ENCODE measurements around the gene PDE10A.

Gene PDE10A

DNA sequence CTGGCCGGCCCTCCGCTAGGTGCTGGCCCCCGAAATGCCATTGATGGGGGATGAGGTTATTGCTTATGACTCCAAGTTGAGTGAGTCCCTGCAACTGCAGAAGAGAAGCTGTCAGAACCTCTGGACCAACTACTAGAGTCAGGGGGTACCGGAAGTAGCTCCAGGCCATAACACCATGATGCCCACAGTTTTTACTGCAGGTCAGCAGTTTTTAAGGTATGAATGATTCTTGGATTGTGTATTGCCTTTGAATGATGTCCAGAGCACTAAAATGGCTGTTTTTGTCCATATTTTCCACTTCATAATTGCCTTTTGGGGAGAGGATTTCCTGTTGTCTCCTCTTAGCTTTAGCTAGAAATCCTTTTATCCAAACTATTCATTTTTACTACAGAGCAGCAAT lies 148.4 kb downstream of the PDE10A start:
- Histone ChIP-seq H3K4me3 (ENCODE audit: insufficient read depth in 1 of 2, low read depth in 1 of 2, low read length in 2 of 2) (no peak overlapping the region), H2AFZ (ENCODE audit: low read depth, low read length) (no peak overlapping the region), H3K4me1 (ENCODE audit: control insufficient read depth, insufficient read depth, low read depth, low read length) (peaks cover 2% of the 10 kb centered on the region), H2BK120ac (ENCODE audit: low read depth, low read length) (no peak overlapping the region), H2AK5ac (ENCODE audit: low read length, severe bottlenecking) (no peak overlapping the region), H2BK15ac (ENCODE audit: low read depth, poor library complexity, severe bottlenecking) (no peak overlapping the region), H2BK12ac (ENCODE audit: low read length in 2 of 2) (no peak overlapping the region), H3K23ac (ENCODE audit: low read length in 2 of 2) (no peak overlapping the region), H2BK5ac (ENCODE audit: low read depth, low read length, poor library complexity, severe bottlenecking) (no peak overlapping the region), H4K91ac (ENCODE audit: low read length) (no peak overlapping the region), H3K27me3 (ENCODE audit: control insufficient read depth in 1 of 2, insufficient read depth in 1 of 2, low read length in 2 of 2) (no peaks in the 10 kb centered on the region), H3K4ac (ENCODE audit: low read depth in 1 of 2, low read length in 2 of 2) (no peak overlapping the region), H4K8ac (ENCODE audit: low read length) (no peak overlapping the region), H3K18ac (ENCODE audit: low read depth in 1 of 2, low read length in 2 of 2) (no peak overlapping the region), H3K9me3 (ENCODE audit: control insufficient read depth, low read length) (no peaks in the 10 kb centered on the region), H3K9ac (ENCODE audit: low read length) (no peak overlapping the region), H3K27ac (ENCODE audit: low read length, poor library complexity, severe bottlenecking) (no peak overlapping the region), H3K14ac (ENCODE audit: low read length in 2 of 2) (no peak overlapping the region), H3K36me3 (ENCODE audit: control insufficient read depth in 1 of 2, insufficient read depth in 2 of 2, low read depth in 1 of 2, low read length in 2 of 2) (no peaks in the 10 kb centered on the region), H3K79me1 (replicated peaks; ENCODE audit: low read length, poor library complexity, severe bottlenecking) (peaks cover 11% of the 10 kb centered on the region), H3K4me2 (ENCODE audit: low read length, poor library complexity, severe bottlenecking) (no peak overlapping the region)
- 96% methylated on average over 4 of the region's 4 CpGs for WGBS
- DNase-seq, result no peak

GRCh38 chr6:165511807-165512206 lies 151.2 kb downstream of the PDE10A start:
- H2BK15ac ChIP-seq (ENCODE audit: low read depth, poor library complexity, severe bottlenecking), result no peak overlapping the region
- H3K9ac ChIP-seq (ENCODE audit: low read length), result no peak overlapping the region
- no peak overlapping the region for H2BK12ac ChIP-seq (ENCODE audit: low read length in 2 of 2)
- no peak overlapping the region for H3K27ac ChIP-seq (ENCODE audit: low read length, poor library complexity, severe bottlenecking)
- no peak overlapping the region for H2BK5ac ChIP-seq (ENCODE audit: low read depth, low read length, poor library complexity, severe bottlenecking)
- no peak overlapping the region for H2BK120ac ChIP-seq (ENCODE audit: low read depth, low read length)
- H3K4me1 ChIP-seq (ENCODE audit: control insufficient read depth, insufficient read depth, low read depth, low read length), result no peaks in the 10 kb centered on the region
- H3K27me3 ChIP-seq (ENCODE audit: control insufficient read depth in 1 of 2, insufficient read depth in 1 of 2, low read length in 2 of 2), result no peaks in the 10 kb centered on the region
- H3K4me3 ChIP-seq (ENCODE audit: insufficient read depth in 1 of 2, low read depth in 1 of 2, low read length in 2 of 2), result no peak overlapping the region
- H3K36me3 ChIP-seq (ENCODE audit: control insufficient read depth in 1 of 2, insufficient read depth in 2 of 2, low read depth in 1 of 2, low read length in 2 of 2), result no peaks in the 10 kb centered on the region
- H3K23ac ChIP-seq (ENCODE audit: low read length in 2 of 2), result no peak overlapping the region
- H4K91ac ChIP-seq (ENCODE audit: low read length), result no peak overlapping the region
- H3K79me1 ChIP-seq (replicated peaks; ENCODE audit: low read length, poor library complexity, severe bottlenecking), result peaks cover 14% of the 10 kb centered on the region
- DNase-seq, result no peak
- H3K4me2 ChIP-seq (ENCODE audit: low read length, poor library complexity, severe bottlenecking), result no peak overlapping the region
- no peak overlapping the region for H2AFZ ChIP-seq (ENCODE audit: low read depth, low read length)
- H3K9me3 ChIP-seq (ENCODE audit: control insufficient read depth, low read length), result no peaks in the 10 kb centered on the region
- no peak overlapping the region for H3K4ac ChIP-seq (ENCODE audit: low read depth in 1 of 2, low read length in 2 of 2)
- no peak overlapping the region for H2AK5ac ChIP-seq (ENCODE audit: low read length, severe bottlenecking)
- no peak overlapping the region for H4K8ac ChIP-seq (ENCODE audit: low read length)
- no peak overlapping the region for H3K18ac ChIP-seq (ENCODE audit: low read depth in 1 of 2, low read length in 2 of 2)
- H3K14ac ChIP-seq (ENCODE audit: low read length in 2 of 2), result no peak overlapping the region

DNA sequence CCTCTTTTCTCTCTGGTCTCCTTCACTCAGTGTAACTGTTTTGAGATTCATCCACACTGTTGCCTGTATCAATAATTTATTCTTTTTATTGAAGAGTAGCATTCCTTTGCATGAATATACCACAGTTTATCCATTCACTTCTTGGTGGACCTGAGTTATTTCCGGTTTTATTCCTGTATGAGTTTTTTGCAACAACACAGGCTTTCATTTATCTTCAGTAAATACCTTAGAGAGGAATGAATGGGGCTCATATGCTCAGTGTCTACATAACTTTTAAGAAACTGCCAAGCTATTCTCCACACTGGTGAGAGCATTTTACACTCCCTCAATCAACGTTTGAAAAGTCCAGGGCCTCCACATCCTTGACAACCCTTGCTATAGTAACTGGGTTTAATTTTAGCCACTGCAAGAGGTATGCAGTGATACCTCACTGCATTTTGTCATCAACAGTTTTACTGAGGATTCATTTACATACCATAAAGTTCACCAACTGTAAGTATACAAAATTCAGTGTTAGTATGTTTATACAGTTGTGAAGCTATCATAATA lies 154.6 kb downstream of the PDE10A start:
- no peak overlapping the region for H2BK15ac ChIP-seq (ENCODE audit: low read depth, poor library complexity, severe bottlenecking)
- no peak overlapping the region for H4K91ac ChIP-seq (ENCODE audit: low read length)
- H3K14ac ChIP-seq (ENCODE audit: low read length in 2 of 2), result no peak overlapping the region
- no peaks in the 10 kb centered on the region for H3K27me3 ChIP-seq (ENCODE audit: control insufficient read depth in 1 of 2, insufficient read depth in 1 of 2, low read length in 2 of 2)
- DNase-seq, result no peak
- H3K4ac ChIP-seq (ENCODE audit: low read depth in 1 of 2, low read length in 2 of 2), result no peak overlapping the region
- H2AK5ac ChIP-seq (ENCODE audit: low read length, severe bottlenecking), result no peak overlapping the region
- no peak overlapping the region for H2BK120ac ChIP-seq (ENCODE audit: low read depth, low read length)
- no peak overlapping the region for H3K4me3 ChIP-seq (ENCODE audit: insufficient read depth in 1 of 2, low read depth in 1 of 2, low read length in 2 of 2)
- WGBS, result 50% methylated on average over 2 of the region's 2 CpGs
- H2BK5ac ChIP-seq (ENCODE audit: low read depth, low read length, poor library complexity, severe bottlenecking), result no peak overlapping the region
- H3K27ac ChIP-seq (ENCODE audit: low read length, poor library complexity, severe bottlenecking), result no peak overlapping the region
- H2AFZ ChIP-seq (ENCODE audit: low read depth, low read length), result no peak overlapping the region
- no peaks in the 10 kb centered on the region for H3K9me3 ChIP-seq (ENCODE audit: control insufficient read depth, low read length)
- no peak overlapping the region for H3K9ac ChIP-seq (ENCODE audit: low read length)
- H3K23ac ChIP-seq (ENCODE audit: low read length in 2 of 2), result no peak overlapping the region
- peaks cover 13% of the 10 kb centered on the region for H3K79me1 ChIP-seq (replicated peaks; ENCODE audit: low read length, poor library complexity, severe bottlenecking)
- H2BK12ac ChIP-seq (ENCODE audit: low read length in 2 of 2), result no peak overlapping the region
- H3K18ac ChIP-seq (ENCODE audit: low read depth in 1 of 2, low read length in 2 of 2), result no peak overlapping the region
- no peak overlapping the region for H3K4me2 ChIP-seq (ENCODE audit: low read length, poor library complexity, severe bottlenecking)
- no peaks in the 10 kb centered on the region for H3K4me1 ChIP-seq (ENCODE audit: control insufficient read depth, insufficient read depth, low read depth, low read length)
- no peaks in the 10 kb centered on the region for H3K36me3 ChIP-seq (ENCODE audit: control insufficient read depth in 1 of 2, insufficient read depth in 2 of 2, low read depth in 1 of 2, low read length in 2 of 2)
- H4K8ac ChIP-seq (ENCODE audit: low read length), result no peak overlapping the region

GRCh38 chr6:165506657-165507056 lies 156.4 kb downstream of the PDE10A start:
- no peak overlapping the region for H3K23ac ChIP-seq (ENCODE audit: low read length in 2 of 2)
- no peaks in the 10 kb centered on the region for H3K27me3 ChIP-seq (ENCODE audit: control insufficient read depth in 1 of 2, insufficient read depth in 1 of 2, low read length in 2 of 2)
- H2BK5ac ChIP-seq (ENCODE audit: low read depth, low read length, poor library complexity, severe bottlenecking), result no peak overlapping the region
- H3K14ac ChIP-seq (ENCODE audit: low read length in 2 of 2), result no peak overlapping the region
- no peak overlapping the region for H3K27ac ChIP-seq (ENCODE audit: low read length, poor library complexity, severe bottlenecking)
- no peak overlapping the region for H4K91ac ChIP-seq (ENCODE audit: low read length)
- H3K4me2 ChIP-seq (ENCODE audit: low read length, poor library complexity, severe bottlenecking), result no peak overlapping the region
- H3K9me3 ChIP-seq (ENCODE audit: control insufficient read depth, low read length), result no peaks in the 10 kb centered on the region
- no peak overlapping the region for H3K9ac ChIP-seq (ENCODE audit: low read length)
- no peaks in the 10 kb centered on the region for H3K4me1 ChIP-seq (ENCODE audit: control insufficient read depth, insufficient read depth, low read depth, low read length)
- no peak overlapping the region for H4K8ac ChIP-seq (ENCODE audit: low read length)
- H3K4ac ChIP-seq (ENCODE audit: low read depth in 1 of 2, low read length in 2 of 2), result no peak overlapping the region
- no peak overlapping the region for H3K4me3 ChIP-seq (ENCODE audit: insufficient read depth in 1 of 2, low read depth in 1 of 2, low read length in 2 of 2)
- H2BK120ac ChIP-seq (ENCODE audit: low read depth, low read length), result no peak overlapping the region
- H2BK15ac ChIP-seq (ENCODE audit: low read depth, poor library complexity, severe bottlenecking), result no peak overlapping the region
- H2BK12ac ChIP-seq (ENCODE audit: low read length in 2 of 2), result no peak overlapping the region
- no peak overlapping the region for H2AK5ac ChIP-seq (ENCODE audit: low read length, severe bottlenecking)
- DNase-seq, result no peak
- no peak overlapping the region for H3K18ac ChIP-seq (ENCODE audit: low read depth in 1 of 2, low read length in 2 of 2)
- H3K36me3 ChIP-seq (ENCODE audit: control insufficient read depth in 1 of 2, insufficient read depth in 2 of 2, low read depth in 1 of 2, low read length in 2 of 2), result no peaks in the 10 kb centered on the region
- WGBS, result 100% methylated on average over 1 of the region's 2 CpGs
- H3K79me1 ChIP-seq (replicated peaks; ENCODE audit: low read length, poor library complexity, severe bottlenecking), result peaks cover 17% of the 10 kb centered on the region
- H2AFZ ChIP-seq (ENCODE audit: low read depth, low read length), result no peak overlapping the region
